CD14-positive monocyte (primary cell): ENCODE data around the gene SH3PXD2A. TPM values are rescaled to one million over a fixed set of nuclear protein-coding genes. Genes with fewer than 3 reads are reported as not detected.

ENCODE experiments used
- DNase-seq, 3 donors: peaks; one replicate each; pipeline ENCODE4 v3.0.0-alpha.2; 2011 to 2022
- H2AFZ ChIP-seq: 2 replicates; pipeline ENCODE4 v1.6.0; 2012; ENCODE audit warnings: mild to moderate bottlenecking, low read depth, low read length, inconsistent platforms; ENCODE audit not compliant: insufficient read depth, poor library complexity, severe bottlenecking
- H3K27ac ChIP-seq, 2 donors: 1 replicate in 1 of 2; 2 replicates in 1 of 2; pipeline ENCODE4 v1.5.1; 2012 to 2013; ENCODE audit warnings: low read length in 2 of 2, control low read depth in 1 of 2, inconsistent platforms in 1 of 2, low read depth in 1 of 2, mild to moderate bottlenecking in 1 of 2
- H3K27me3 ChIP-seq, 2 donors: one replicate each; pipeline versions ENCODE4 v1.6.0 to v1.6.1; 2011 to 2013; ENCODE audit warnings: low read length in 2 of 2; ENCODE audit not compliant: control insufficient read depth in 2 of 2, insufficient read depth in 2 of 2
- H3K36me3 ChIP-seq, 2 donors: replicated peaks in 1 of 2; 1 replicate in 1 of 2; 2 replicates in 1 of 2; pipeline versions ENCODE4 v1.5.1 to v1.6.1; 2012 to 2013; ENCODE audit warnings: low read length in 2 of 2, control low read depth in 1 of 2, inconsistent platforms in 1 of 2, mild to moderate bottlenecking in 1 of 2; ENCODE audit not compliant: insufficient read depth in 2 of 2, control insufficient read depth in 1 of 2
- H3K4me1 ChIP-seq, 2 donors: 1 replicate in 1 of 2; 2 replicates in 1 of 2; pipeline versions ENCODE4 v1.5.1 to v1.6.1; 2012 to 2013; ENCODE audit warnings: low read length in 2 of 2, control low read depth in 1 of 2, inconsistent platforms in 1 of 2, mild to moderate bottlenecking in 1 of 2, moderate library complexity in 1 of 2; ENCODE audit not compliant: insufficient read depth in 2 of 2, control insufficient read depth in 1 of 2
- H3K4me2 ChIP-seq: replicated peaks from 2 replicates; pipeline ENCODE3; 2012; ENCODE audit warnings: low read length, moderate library complexity, mild to moderate bottlenecking; ENCODE audit not compliant: poor library complexity, severe bottlenecking; ENCODE audit errors: extremely low read depth
- H3K4me3 ChIP-seq, 3 experiments: fragments of 200-600 bp in 1 of 3; sonication (generic) in 1 of 3; replicated peaks in 1 of 3; 1 replicate in 2 of 3; 2 replicates in 1 of 3; pipeline ENCODE4 v1.5.1; 2011 to 2013; ENCODE audit warnings: low read length in 3 of 3, mild to moderate bottlenecking in 3 of 3, control low read depth in 2 of 3, low read depth in 2 of 3, inconsistent platforms in 1 of 3, moderate library complexity in 1 of 3
- H3K79me2 ChIP-seq: 2 replicates; pipeline ENCODE4 v1.6.0; 2012; ENCODE audit warnings: mild to moderate bottlenecking, control low read depth, inconsistent platforms, low read length, moderate library complexity; ENCODE audit not compliant: insufficient read depth
- H3K9ac ChIP-seq: 2 replicates; pipeline ENCODE4 v1.6.0; 2017; ENCODE audit warnings: low read length, mild to moderate bottlenecking; ENCODE audit not compliant: insufficient read depth, poor library complexity, severe bottlenecking
- H3K9me3 ChIP-seq, 2 donors: replicated peaks in 1 of 2; 1 replicate in 1 of 2; 2 replicates in 1 of 2; pipeline versions ENCODE4 v1.5.1 to v1.6.1; 2012 to 2013; ENCODE audit warnings: low read length in 2 of 2, control low read depth in 1 of 2; ENCODE audit not compliant: control insufficient read depth in 1 of 2, insufficient read depth in 1 of 2
- H4K20me1 ChIP-seq: 2 replicates; pipeline ENCODE4 v1.6.0; 2012; ENCODE audit warnings: mild to moderate bottlenecking, low read length, control low read depth, moderate library complexity; ENCODE audit not compliant: insufficient read depth
- H3K27ac Mint-ChIP-seq, 7 donors: one replicate each; pipeline ENCODE4 v1.8.0; 2020; ENCODE audit warnings: mild to moderate bottlenecking in 7 of 7, mixed read lengths in 7 of 7, moderate library complexity in 6 of 7, inconsistent platforms in 2 of 7
- H3K27me3 Mint-ChIP-seq, 3 donors: one replicate each; pipeline ENCODE4 v1.8.0; 2021 to 2022; ENCODE audit warnings: low read depth in 3 of 3, mild to moderate bottlenecking in 3 of 3, mixed read lengths in 3 of 3, moderate library complexity in 3 of 3, inconsistent platforms in 1 of 3
- H3K36me3 Mint-ChIP-seq, 2 donors: one replicate each; pipeline ENCODE4 v1.8.0; 2020; ENCODE audit warnings: mixed read lengths in 2 of 2, inconsistent platforms in 1 of 2, mild to moderate bottlenecking in 1 of 2
- H3K4me1 Mint-ChIP-seq: one replicate; pipeline ENCODE4 v1.8.0; 2020; ENCODE audit warnings: mild to moderate bottlenecking, mixed read lengths
- H3K4me3 Mint-ChIP-seq, 2 donors: one replicate each; pipeline ENCODE4 v1.8.0; 2020; ENCODE audit warnings: mild to moderate bottlenecking in 2 of 2, mixed read lengths in 2 of 2, moderate library complexity in 1 of 2
- H3K9me3 Mint-ChIP-seq, 7 donors: one replicate each; pipeline ENCODE4 v1.8.0; 2020 to 2022; ENCODE audit warnings: mixed read lengths in 7 of 7, mild to moderate bottlenecking in 6 of 7, moderate library complexity in 6 of 7, inconsistent platforms in 2 of 7
- CTCF ChIP-seq: fragments of 200-600 bp; IDR thresholded peaks from one replicate; pipeline ENCODE4 v1.8.0; 2022; ENCODE audit warnings: antibody characterized with exemption, mild to moderate bottlenecking
- WGBS: methylation state at CpG from one replicate; pipeline ENCODE4 v1.1.5; 2013; ENCODE audit warnings: missing lambda C conversion rate; ENCODE audit not compliant: insufficient coverage; 5-methylcytosine and 5-hydroxymethylcytosine counted together
- intact Hi-C, 2 donors: fragments of 100-400 bp; cut with micrococcal nuclease; formaldehyde crosslinking; loops; one replicate each; pipeline versions ENCODE4 v1.15.0 to v1.15.1; 2023
- polyA plus RNA-seq, 3 donors: library from polyadenylated mRNA; depleted of rRNA in 1 of 3; unstranded in 2 of 3; stranded (reverse) in 1 of 3; fragments of 300-500 nt in 2 of 3; fragments of >200 nt in 1 of 3; fragmentation: Illumina TruSeq in 2 of 3; gene quantifications; 1 replicate in 2 of 3; 2 replicates in 1 of 3; pipeline ENCODE4 v1.2.3, GENCODE V29; 2012 to 2021

Gene SH3PXD2A
- polyA plus RNA-seq, 3 donors, result 0.01 to 0.76 (median 0.05) TPM

- H3K27ac ChIP-seq, result no peak overlapping the region
- no peaks in the 10 kb centered on the region for H4K20me1 ChIP-seq
- peaks cover 0 to 8% of the 10 kb centered on the region in 2 donors for H3K9me3 ChIP-seq
- H3K4me1 Mint-ChIP-seq, result peaks cover 3% of the 10 kb centered on the region
- WGBS, result 100% methylated on average over 2 of the region's 7 CpGs
- H3K9me3 Mint-ChIP-seq, result peaks cover 0 to 13% (median 9%) of the 10 kb centered on the region in 7 donors
- no peaks in the 10 kb centered on the region for H3K79me2 ChIP-seq
- H3K4me3 ChIP-seq, result no peak overlapping the region
- no peak overlapping the region for H3K4me2 ChIP-seq
- no peak overlapping the region for H2AFZ ChIP-seq
- H3K27me3 ChIP-seq, result no peaks in the 10 kb centered on the region
- H3K9ac ChIP-seq, result no peak overlapping the region
- H3K4me3 Mint-ChIP-seq, result no peak overlapping the region
- no peaks in the 10 kb centered on the region for H3K36me3 Mint-ChIP-seq
- H3K27me3 Mint-ChIP-seq, result peaks cover 3 to 7% (median 5%) of the 10 kb centered on the region in 3 donors
- no peaks in the 10 kb centered on the region for H3K4me1 ChIP-seq
- no peaks in the 10 kb centered on the region for H3K36me3 ChIP-seq
- no peak overlapping the region for H3K27ac Mint-ChIP-seq
- DNase-seq, result no peak
- intact Hi-C loops, result no loop called here
- TF ChIP-seq CTCF, result no peak
Observed at GRCh38 chr10:103828587-103829197, 26.7 kb downstream of the SH3PXD2A start.

GRCh38 chr10:103828107-103828506, 27.3 kb downstream of the SH3PXD2A start:
- Mint-ChIP-seq H3K9me3 (peaks cover 0 to 10% (median 8%) of the 10 kb centered on the region in 7 donors), H3K27ac (no peak overlapping the region), H3K4me3 (no peak overlapping the region), H3K4me1 (peaks cover 3% of the 10 kb centered on the region), H3K27me3 (peaks cover 3 to 7% (median 5%) of the 10 kb centered on the region in 3 donors), H3K36me3 (no peaks in the 10 kb centered on the region)
- intact Hi-C loops, result no loop called here
- no peak for TF ChIP-seq CTCF
- Histone ChIP-seq H2AFZ (no peak overlapping the region), H3K9ac (no peak overlapping the region), H3K27me3 (no peaks in the 10 kb centered on the region), H3K4me1 (no peaks in the 10 kb centered on the region), H3K4me3 (no peak overlapping the region), H3K36me3 (no peaks in the 10 kb centered on the region), H3K27ac (no peak overlapping the region), H4K20me1 (no peaks in the 10 kb centered on the region), H3K4me2 (no peak overlapping the region), H3K79me2 (no peaks in the 10 kb centered on the region), H3K9me3 (peaks cover 0 to 8% of the 10 kb centered on the region in 2 donors)
- no peak for DNase-seq
- WGBS, result 78% methylated on average over 4 of the region's 4 CpGs
